Parathyroid adenoma (tissue), 2 donors: ENCODE measurements around the gene MRPL36.
"Not testable (repeated sequence)": the region's sequence is repeated elsewhere in the genome, so short reads cannot be mapped to it uniquely, and the experiment has no call there.

Experiments
- H2AFZ ChIP-seq: fragments of 300-600 bp; sonication (generic); one replicate; pipeline ENCODE4 v1.7.0; 2017; ENCODE audit warnings: antibody characterized with exemption, mild to moderate bottlenecking
- H3K27ac ChIP-seq: fragments of 300-600 bp; sonication (generic); one replicate; pipeline ENCODE4 v1.7.0; 2017
- H3K27me3 ChIP-seq: fragments of 300-600 bp; sonication (generic); one replicate; pipeline ENCODE4 v1.7.0; 2017; ENCODE audit warnings: low read length; ENCODE audit not compliant: control insufficient read depth, insufficient read depth
- H3K36me3 ChIP-seq: fragments of 300-600 bp; sonication (generic); one replicate; pipeline ENCODE4 v1.7.0; 2017; ENCODE audit warnings: low read length; ENCODE audit not compliant: control insufficient read depth, insufficient read depth
- H3K4me1 ChIP-seq: fragments of 300-600 bp; sonication (generic); one replicate; pipeline ENCODE4 v1.7.0; 2017; ENCODE audit warnings: control low read depth
- H3K4me2 ChIP-seq: fragments of 300-600 bp; sonication (generic); one replicate; pipeline ENCODE4 v1.7.0; 2017; ENCODE audit warnings: low read length
- H3K4me3 ChIP-seq: fragments of 300-600 bp; sonication (generic); one replicate; pipeline ENCODE4 v1.7.0; 2017; ENCODE audit warnings: low read depth, low read length
- H3K79me2 ChIP-seq: fragments of 300-600 bp; sonication (generic); one replicate; pipeline ENCODE4 v1.7.0; 2017; ENCODE audit warnings: control low read depth
- H3K9ac ChIP-seq: fragments of 300-600 bp; sonication (generic); one replicate; pipeline ENCODE4 v1.7.0; 2017; ENCODE audit warnings: mild to moderate bottlenecking
- H3K9me3 ChIP-seq: fragments of 300-600 bp; sonication (generic); one replicate; pipeline ENCODE4 v1.7.0; 2017; ENCODE audit warnings: low read length; ENCODE audit not compliant: control insufficient read depth
- TF ChIP-seq, protein P1 (sequence below): fragments of 300-600 bp; sonication (generic); IDR thresholded peaks from one replicate; pipeline ENCODE4 v1.7.0; 2017; ENCODE audit warnings: antibody characterized with exemption, mild to moderate bottlenecking
- donor health status: primary hyperparathyroidism.

MRPL36 gene

DNA sequence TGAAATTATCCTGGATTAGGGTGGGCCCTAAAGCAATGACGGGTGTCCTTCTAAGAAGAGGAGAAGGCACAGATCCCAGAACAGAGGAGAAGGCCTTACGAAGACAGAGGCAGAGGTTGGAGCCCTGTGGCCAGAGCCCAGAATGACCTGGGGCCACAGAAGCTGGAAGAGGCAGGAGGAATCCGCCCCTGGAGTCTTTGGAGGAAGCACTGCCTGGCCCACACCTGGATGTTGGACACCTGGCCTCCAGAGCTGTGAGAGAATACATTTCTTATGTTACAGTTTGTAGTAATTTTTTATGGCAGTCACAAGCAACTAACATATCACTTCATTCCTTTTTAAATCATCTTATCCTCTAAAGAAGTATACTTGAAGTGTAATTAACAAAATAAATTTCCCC lies 8.5 kb downstream of the MRPL36 start:
- Histone ChIP-seq H3K27me3 (no peaks in the 10 kb centered on the region), H3K9me3 (no peaks in the 10 kb centered on the region), H3K4me2 (no peak overlapping the region), H2AFZ (no peak overlapping the region), H3K4me3 (no peak overlapping the region), H3K27ac (no peak overlapping the region), H3K9ac (no peak overlapping the region), H3K79me2 (no peaks in the 10 kb centered on the region), H3K36me3 (no peaks in the 10 kb centered on the region), H3K4me1 (no peaks in the 10 kb centered on the region)
- TF ChIP-seq, protein P1, sequence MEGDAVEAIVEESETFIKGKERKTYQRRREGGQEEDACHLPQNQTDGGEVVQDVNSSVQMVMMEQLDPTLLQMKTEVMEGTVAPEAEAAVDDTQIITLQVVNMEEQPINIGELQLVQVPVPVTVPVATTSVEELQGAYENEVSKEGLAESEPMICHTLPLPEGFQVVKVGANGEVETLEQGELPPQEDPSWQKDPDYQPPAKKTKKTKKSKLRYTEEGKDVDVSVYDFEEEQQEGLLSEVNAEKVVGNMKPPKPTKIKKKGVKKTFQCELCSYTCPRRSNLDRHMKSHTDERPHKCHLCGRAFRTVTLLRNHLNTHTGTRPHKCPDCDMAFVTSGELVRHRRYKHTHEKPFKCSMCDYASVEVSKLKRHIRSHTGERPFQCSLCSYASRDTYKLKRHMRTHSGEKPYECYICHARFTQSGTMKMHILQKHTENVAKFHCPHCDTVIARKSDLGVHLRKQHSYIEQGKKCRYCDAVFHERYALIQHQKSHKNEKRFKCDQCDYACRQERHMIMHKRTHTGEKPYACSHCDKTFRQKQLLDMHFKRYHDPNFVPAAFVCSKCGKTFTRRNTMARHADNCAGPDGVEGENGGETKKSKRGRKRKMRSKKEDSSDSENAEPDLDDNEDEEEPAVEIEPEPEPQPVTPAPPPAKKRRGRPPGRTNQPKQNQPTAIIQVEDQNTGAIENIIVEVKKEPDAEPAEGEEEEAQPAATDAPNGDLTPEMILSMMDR = no peak

DNA sequence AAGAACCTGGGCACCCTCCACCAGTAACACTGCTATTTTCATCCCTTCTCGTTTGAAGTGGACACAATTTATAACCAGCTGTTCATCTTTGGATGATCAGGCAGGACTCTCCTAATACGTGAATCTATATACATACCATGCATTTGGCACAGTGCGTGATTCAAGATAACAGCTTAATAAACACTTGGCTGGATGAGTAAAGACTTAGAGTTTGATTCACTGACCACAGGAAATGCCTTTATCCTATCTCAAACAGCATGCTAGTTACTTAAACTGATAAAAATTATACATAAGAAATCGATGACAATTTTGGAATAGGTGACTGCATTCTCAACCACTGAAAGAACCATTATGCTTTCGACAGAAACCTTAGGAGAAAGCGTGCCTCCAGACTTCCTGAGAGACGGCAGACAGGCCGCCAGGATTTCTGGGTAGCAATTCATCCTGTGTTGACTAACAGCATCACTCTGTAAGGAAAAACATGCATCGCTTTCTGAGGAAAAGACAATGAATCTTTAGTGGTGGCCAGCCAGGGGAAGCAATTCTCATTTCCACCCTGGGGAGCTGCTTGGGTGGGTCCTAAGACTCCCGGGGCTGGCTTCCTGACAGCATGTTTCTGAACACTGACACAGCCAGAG lies 9.7 kb downstream of the MRPL36 start:
- TF ChIP-seq, protein P1 = no peak
- Histone ChIP-seq H3K79me2 (no peaks in the 10 kb centered on the region), H3K36me3 (no peaks in the 10 kb centered on the region), H3K9ac (no peak overlapping the region), H3K27me3 (no peaks in the 10 kb centered on the region), H2AFZ (no peak overlapping the region), H3K9me3 (no peaks in the 10 kb centered on the region), H3K4me2 (no peak overlapping the region), H3K4me3 (no peak overlapping the region), H3K27ac (no peak overlapping the region), H3K4me1 (no peaks in the 10 kb centered on the region)

DNA sequence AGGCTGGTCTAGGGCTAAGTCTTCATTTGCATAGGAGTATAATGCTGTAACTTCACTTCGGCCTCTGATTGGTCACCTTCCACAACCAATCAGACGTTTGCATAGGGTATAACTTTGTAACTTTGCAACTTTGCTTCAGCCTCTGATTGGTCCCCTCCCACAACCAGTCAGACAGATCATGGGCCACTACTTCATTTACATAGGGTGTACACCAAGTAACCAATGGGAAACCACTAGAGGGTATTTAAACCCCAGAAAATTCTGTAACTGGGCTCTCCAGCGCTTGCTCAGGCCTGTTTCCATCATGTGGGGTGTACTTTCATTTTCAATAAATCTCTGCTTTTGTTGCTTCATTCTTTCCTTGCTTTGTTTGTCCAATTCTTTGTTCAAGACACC lies 10.2 kb downstream of the MRPL36 start:
- not testable (repeated sequence) for H3K36me3 ChIP-seq, H3K27me3 ChIP-seq, H3K4me3 ChIP-seq, H3K79me2 ChIP-seq, H3K4me2 ChIP-seq, H3K27ac ChIP-seq, H3K9ac ChIP-seq, H3K9me3 ChIP-seq, H3K4me1 ChIP-seq, H2AFZ ChIP-seq

DNA sequence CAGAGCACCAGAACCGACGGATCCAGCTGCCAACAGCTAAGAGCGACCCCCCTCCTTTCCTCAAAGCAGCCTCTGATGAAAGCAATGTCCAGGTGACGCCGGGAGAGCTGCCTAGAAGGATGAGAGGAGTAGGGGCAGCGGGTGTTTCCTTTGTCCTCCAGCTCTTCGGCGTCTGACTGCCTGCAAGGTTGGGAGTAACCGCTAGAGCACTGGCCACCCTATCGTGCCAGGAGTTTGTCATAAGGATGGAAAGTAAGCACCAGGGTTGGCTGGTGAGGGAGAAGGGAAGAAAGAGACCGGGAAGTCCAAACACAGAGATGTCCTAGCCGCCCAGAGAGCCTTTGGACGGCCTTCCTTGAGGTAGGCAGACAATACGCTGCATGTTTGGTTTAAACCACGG lies 10.8 kb downstream of the MRPL36 start:
- Histone ChIP-seq H3K36me3 (no peaks in the 10 kb centered on the region), H3K4me3 (no peak overlapping the region), H3K4me2 (no peak overlapping the region), H3K4me1 (no peaks in the 10 kb centered on the region), H3K27ac (no peak overlapping the region), H3K9ac (no peak overlapping the region), H2AFZ (no peak overlapping the region), H3K27me3 (no peaks in the 10 kb centered on the region), H3K9me3 (no peaks in the 10 kb centered on the region), H3K79me2 (no peaks in the 10 kb centered on the region)
- TF ChIP-seq, protein P1 = no peak

DNA sequence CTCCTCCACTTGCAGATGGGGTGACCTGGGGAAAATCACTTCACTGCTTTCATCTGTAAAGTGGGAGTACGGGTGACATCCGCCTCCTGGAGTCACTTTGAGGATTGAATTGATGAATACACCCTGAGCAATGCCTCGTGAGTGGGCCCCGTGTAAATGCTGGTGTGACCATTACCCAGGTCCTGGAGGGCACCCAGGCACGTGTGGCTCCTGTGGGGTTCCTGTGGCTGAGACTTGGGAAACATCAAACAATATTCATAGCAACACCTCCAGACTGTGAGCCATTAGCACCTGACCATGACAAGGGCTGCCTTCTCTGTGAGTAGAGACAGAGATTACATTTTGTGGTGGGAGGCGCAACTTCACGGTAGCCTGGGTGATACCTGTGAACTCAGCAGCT lies 11.4 kb downstream of the MRPL36 start:
- TF ChIP-seq, protein P1 = no peak
- Histone ChIP-seq H2AFZ (no peak overlapping the region), H3K36me3 (no peaks in the 10 kb centered on the region), H3K27ac (no peak overlapping the region), H3K4me3 (no peak overlapping the region), H3K9ac (no peak overlapping the region), H3K79me2 (no peaks in the 10 kb centered on the region), H3K4me2 (no peak overlapping the region), H3K4me1 (no peaks in the 10 kb centered on the region), H3K9me3 (no peaks in the 10 kb centered on the region), H3K27me3 (no peaks in the 10 kb centered on the region)
